GM13976 (cell line): Measurements from ENCODE around the gene SERTAD3.
"Not testable (repeated sequence)": the region's sequence is repeated elsewhere in the genome, so short reads cannot be mapped to it uniquely, and the experiment has no call there.

Experiments
- DNase-seq: peaks from one replicate; pipeline ENCODE4 v3.0.0; 2012; ENCODE audit warnings: low spot score
- in situ Hi-C: fragments of 300-500 bp; cut with MboI; formaldehyde crosslinking; loops from one replicate; pipeline ENCODE4 v1.12.0; 2022; ENCODE audit warnings: low sequenced_read_pairs, mixed read lengths, inconsistent platforms; ENCODE audit not compliant: unreplicated experiment
- TF ChIP-seq, protein P1 (sequence below): IDR thresholded peaks from 2 replicates; pipeline ENCODE4 v1.5.1; 2012; ENCODE audit warnings: borderline replicate concordance, mild to moderate bottlenecking; ENCODE audit not compliant: insufficient read depth; ENCODE audit errors: extremely low read depth, missing control alignments, control extremely low read depth

Gene SERTAD3

DNA sequence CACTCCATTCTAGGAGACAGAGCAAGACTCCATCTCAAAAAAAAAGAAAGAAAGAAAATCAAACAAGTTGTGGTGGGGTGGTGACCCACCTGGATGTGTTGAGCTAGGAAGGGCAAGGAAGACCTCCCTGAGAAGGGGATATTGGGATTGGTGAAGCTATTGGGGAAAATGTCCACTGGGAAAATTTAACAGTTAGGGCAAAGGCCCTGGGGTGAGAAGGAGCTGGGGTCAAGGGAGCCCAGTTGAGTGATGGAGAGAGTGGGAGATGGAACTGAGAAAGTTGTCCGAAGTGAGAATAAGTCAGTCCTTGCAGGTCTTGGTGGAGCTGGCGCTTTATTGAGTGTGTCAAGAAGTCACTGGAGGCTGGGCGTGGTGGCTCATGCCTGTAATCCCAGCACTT is 5.9 kb downstream of the SERTAD3 start:
- TF ChIP-seq, protein P1, sequence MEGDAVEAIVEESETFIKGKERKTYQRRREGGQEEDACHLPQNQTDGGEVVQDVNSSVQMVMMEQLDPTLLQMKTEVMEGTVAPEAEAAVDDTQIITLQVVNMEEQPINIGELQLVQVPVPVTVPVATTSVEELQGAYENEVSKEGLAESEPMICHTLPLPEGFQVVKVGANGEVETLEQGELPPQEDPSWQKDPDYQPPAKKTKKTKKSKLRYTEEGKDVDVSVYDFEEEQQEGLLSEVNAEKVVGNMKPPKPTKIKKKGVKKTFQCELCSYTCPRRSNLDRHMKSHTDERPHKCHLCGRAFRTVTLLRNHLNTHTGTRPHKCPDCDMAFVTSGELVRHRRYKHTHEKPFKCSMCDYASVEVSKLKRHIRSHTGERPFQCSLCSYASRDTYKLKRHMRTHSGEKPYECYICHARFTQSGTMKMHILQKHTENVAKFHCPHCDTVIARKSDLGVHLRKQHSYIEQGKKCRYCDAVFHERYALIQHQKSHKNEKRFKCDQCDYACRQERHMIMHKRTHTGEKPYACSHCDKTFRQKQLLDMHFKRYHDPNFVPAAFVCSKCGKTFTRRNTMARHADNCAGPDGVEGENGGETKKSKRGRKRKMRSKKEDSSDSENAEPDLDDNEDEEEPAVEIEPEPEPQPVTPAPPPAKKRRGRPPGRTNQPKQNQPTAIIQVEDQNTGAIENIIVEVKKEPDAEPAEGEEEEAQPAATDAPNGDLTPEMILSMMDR = no peak
- no peak for DNase-seq
- in situ Hi-C loops = no loop called here

DNA sequence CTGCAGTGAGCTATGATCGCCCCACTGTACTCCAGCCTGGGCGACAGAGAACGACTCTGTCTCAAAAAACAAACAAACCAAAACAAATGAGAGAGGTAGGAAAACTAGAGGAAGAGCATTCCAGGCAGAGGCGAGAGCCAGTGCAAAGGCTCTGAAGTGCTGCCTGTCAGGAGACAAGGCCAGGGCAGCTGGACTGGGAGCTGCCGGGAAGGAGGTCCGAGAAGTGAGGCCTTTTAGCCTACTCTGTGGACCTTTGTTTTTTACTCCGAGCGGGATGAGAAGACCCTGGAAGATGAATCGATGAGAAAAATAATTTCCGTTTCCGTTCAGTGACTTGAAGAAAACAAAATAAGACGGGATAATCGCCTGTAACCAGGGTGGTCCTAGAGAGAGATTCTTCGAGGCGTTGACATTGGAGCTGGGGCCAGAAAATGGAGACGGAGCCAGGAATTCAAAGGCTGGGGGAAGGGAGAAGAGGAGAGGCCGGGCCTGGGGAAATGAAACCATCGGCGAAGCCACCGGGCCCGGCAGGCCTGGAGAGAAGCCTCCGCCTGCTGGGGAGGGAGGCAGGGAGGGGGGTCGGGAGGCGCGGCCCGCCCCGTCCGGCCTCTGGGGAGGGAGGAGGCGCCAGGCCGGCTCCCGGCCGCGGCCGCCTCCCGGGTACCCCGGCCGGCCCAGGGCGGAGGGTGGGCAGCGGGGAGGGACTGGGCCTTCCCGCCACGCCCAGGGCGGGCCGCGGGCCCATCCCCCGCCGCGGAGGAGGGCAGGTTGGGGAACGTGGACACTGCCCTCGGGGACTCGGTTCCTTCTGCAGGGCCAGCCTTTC is 10.5 kb downstream of the SERTAD3 start:
- peak; percentile 87 for DNase-seq
- in situ Hi-C loops = no loop called here
- TF ChIP-seq, protein P1 = no peak

DNA sequence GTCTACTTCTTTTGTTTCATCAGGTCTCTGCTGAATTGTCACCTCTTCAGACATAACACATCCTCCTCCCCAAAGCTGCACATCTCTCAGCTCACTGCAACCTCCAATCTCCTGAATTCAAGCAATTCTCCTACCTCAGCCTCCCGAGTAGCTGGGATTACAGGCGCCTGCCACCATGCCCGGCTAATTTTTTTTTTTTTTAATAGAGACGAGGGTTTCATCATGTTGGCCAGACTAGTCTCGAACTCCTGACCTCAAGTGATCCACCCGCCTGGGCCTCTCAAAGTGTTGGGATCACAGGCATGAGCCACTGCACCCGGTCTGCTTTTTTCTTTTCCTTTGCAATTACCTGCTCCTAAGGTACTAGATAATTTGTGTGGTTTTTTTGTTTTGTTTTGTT is 11.4 kb downstream of the SERTAD3 start:
- DNase-seq, in situ Hi-C loops: not testable (repeated sequence)

DNA sequence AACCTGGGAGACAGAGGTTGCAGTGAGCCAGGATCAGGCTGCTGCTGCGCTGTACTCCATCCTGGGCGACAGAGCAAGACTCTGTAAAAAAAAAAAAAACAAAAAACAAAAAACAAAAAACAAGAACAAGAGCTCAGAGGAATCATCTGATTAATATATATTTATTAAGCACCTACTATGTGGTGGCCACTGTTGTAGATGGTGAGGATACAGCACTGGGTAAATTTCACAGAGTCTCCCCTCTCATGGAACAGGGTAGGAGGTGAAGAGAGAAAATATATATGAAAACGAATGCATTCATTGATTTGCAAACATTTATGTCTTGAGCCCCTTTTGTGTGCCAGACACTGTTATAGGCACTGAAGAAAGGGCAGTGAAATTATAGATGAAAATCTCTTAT is 12.4 kb downstream of the SERTAD3 start:
- in situ Hi-C loops = no loop called here
- TF ChIP-seq, protein P1 = no peak

DNA sequence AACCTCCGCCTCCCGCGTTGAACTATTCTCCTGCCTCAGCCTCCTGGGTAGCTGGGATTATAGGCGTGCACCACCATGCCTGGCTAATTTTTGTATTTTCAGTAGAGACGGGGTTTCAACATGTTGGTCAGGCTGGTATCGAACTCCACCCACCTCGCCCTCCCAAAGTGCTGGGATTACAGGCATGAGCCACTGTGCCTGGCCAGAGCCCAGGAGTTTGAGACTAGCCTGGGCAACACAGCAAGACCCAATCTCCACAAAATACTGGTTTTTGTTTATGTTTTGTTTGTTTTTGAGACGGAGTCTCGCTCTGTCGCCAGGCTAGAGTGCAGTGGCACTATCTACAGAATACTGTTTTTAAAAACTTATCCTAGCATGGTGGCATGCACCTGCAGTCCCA is 13.9 kb downstream of the SERTAD3 start:
- in situ Hi-C loops = not testable (repeated sequence)

More for the DNA sequence above, 12.4 kb downstream of the SERTAD3 start:
- DNase-seq = no peak

DNA sequence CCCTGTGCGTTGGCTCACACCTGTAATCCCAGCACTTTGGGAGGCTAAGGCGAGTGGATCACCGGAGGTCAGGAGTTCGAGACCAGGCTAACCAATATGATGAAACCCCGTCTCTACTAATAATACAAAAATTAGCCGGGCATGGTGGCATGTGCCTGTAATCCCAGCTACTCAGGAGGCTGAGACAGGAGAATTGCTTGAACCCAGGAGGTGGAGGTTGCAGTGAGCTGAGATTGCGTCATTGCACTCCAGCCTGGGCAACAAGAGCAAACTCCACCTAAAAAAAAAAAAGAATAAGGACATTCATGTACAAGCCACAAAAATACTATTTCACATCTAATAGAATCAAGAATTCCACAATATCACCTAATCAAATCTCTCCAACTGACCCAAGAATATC is 15.9 kb downstream of the SERTAD3 start:
- in situ Hi-C loops, DNase-seq: not testable (repeated sequence)

More for the DNA sequence above, 13.9 kb downstream of the SERTAD3 start:
- not testable (repeated sequence) for DNase-seq

DNA sequence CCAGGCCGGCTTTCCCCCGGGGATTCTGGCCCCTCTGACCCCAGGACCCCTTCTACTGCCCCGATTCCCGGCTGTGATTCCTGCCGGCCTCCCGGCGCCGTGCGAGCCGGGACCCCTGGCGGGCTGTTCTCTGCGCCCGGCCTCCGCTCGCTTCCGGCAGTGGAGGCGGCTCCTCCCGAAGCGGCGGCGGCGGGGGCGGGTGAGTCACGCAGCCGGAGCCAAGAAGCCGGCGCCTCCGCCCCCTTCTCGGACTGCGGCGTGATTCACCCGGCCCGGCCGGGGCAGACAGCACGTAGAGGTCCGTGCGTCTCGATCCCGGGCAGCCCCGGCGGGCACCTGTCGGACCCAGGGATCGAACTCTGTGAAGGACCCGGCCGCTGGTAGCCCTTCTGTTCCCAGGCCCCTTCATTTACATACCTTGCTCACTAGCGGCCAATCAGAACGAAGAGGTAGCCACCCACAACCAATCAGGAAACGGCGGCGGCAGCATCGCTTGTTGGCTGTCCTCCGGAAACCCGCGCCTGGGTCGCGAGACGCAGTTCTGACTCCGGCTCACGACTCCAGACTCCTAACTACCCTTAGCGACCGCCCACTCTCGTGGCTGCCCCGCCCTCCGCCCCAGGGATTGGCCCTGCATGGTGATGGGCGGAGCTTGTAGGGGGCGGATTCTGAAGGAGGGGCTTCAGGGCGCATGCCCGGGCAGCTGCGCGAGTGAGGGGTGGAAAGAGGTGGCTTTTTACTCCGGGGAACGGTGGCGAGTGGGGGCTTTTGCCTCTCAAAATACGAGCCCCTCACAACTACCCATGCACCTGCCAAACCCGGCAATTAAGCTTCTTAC is 18.5 kb downstream of the SERTAD3 start, which contains the start of gene SERTAD1:
Gene SERTAD1 (minus strand): TSS at position 543 of the 838 bp plus-strand sequence. CDS start 2,446 bp downstream, outside the sequence.
- in situ Hi-C loops = no loop called here
- peak; percentile 99 for DNase-seq
- TF ChIP-seq, protein P1 = peak; percentile 48

DNA sequence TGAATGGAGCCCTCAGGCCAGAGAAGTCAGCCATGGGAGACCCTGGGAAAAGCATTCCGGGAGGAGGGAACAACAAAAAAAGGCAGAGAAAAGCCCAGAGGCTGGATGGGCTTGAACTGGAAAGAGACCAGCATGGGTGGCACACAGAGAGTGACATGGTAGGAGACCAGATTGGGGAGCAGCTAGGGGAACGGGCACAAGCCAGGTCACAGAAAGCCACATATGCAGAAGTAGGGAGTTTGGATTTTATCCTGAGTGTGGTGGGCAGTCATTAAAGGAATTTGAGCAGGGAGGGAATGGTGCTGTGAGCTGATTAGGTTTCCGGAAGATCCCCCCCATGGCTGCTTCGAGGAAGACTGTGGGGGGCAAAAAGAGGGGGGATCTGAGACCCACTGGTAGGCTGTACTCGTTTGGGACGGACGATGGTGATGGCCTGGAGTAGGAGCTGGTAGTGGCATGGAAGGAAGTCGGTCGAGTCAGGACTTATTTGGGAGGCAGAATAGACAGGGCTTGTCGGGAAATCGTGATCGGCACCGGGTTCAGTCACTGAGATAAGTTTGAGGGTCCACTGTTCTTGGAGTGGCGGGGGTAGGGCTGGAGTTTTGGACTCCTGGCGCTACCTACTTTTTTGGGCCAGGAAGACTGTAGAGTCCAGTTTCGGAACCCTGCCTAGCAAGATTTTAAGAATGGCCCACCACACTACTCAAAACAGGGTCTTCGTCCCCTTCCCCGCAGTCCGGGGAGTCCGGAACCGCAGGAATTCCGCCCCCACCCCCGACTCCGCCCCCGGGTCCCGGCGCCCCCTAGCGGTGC is 19.3 kb downstream of the SERTAD3 start:
- DNase-seq = no peak
- in situ Hi-C loops = no loop called here
- TF ChIP-seq, protein P1 = no peak
